Liver (tissue), 9 donors: ENCODE data around the gene LDHD. TPM values are rescaled to one million over a fixed set of nuclear protein-coding genes. Genes with fewer than 3 reads are reported as not detected.

Experiments used
- DNase-seq: peaks from one replicate; pipeline ENCODE4 v3.0.0-alpha.2; 2017; ENCODE audit warnings: low spot score
- H3K27ac ChIP-seq, 2 donors: one replicate each; pipeline ENCODE4 v1.7.0; 2013; ENCODE audit warnings: inconsistent platforms in 2 of 2, low read length in 2 of 2, control low read depth in 1 of 2, low read depth in 1 of 2, mild to moderate bottlenecking in 1 of 2
- H3K27me3 ChIP-seq, 4 donors: one replicate each; pipeline versions ENCODE4 v1.6.1 to v1.7.0; 2013; ENCODE audit warnings: low read length in 3 of 4, inconsistent platforms in 1 of 4, mild to moderate bottlenecking in 1 of 4, moderate library complexity in 1 of 4; ENCODE audit not compliant: control insufficient read depth in 4 of 4, insufficient read depth in 4 of 4
- H3K36me3 ChIP-seq, 4 donors: one replicate each; pipeline versions ENCODE4 v1.6.1 to v1.7.0; 2013; ENCODE audit warnings: low read length in 3 of 4, mild to moderate bottlenecking in 3 of 4, low read depth in 1 of 4, moderate library complexity in 1 of 4; ENCODE audit not compliant: control insufficient read depth in 4 of 4, insufficient read depth in 3 of 4
- H3K4me1 ChIP-seq, 4 donors: one replicate each; pipeline versions ENCODE4 v1.6.1 to v1.7.0; 2013; ENCODE audit warnings: low read length in 3 of 4, mild to moderate bottlenecking in 3 of 4, moderate library complexity in 1 of 4; ENCODE audit not compliant: control insufficient read depth in 4 of 4, insufficient read depth in 4 of 4
- H3K4me3 ChIP-seq, 3 donors: one replicate each; pipeline versions ENCODE4 v1.6.1 to v1.7.0; 2013; ENCODE audit warnings: low read length in 3 of 3, control low read depth in 1 of 3, low read depth in 1 of 3, mild to moderate bottlenecking in 1 of 3
- H3K9ac ChIP-seq, 2 donors: one replicate each; pipeline ENCODE4 v1.7.0; 2013; ENCODE audit warnings: low read length in 2 of 2, mild to moderate bottlenecking in 2 of 2, moderate library complexity in 2 of 2, control low read depth in 1 of 2, low read depth in 1 of 2
- H3K9me3 ChIP-seq, 4 donors: one replicate each; pipeline versions ENCODE4 v1.6.1 to v1.7.0; 2013; ENCODE audit warnings: low read length in 3 of 4; ENCODE audit not compliant: control insufficient read depth in 4 of 4
- EGR1 ChIP-seq, 2 donors: IDR thresholded peaks; 2 replicates each; pipeline ENCODE4 v1.6.1; 2016 to 2018; ENCODE audit warnings: antibody characterized with exemption in 2 of 2, low read depth in 2 of 2
- FOXA1 ChIP-seq: IDR thresholded peaks from 2 replicates; pipeline ENCODE4 v1.6.1; 2016; ENCODE audit warnings: antibody characterized with exemption
- GABPA ChIP-seq, 2 donors: IDR thresholded peaks in 1 of 2; conservative IDR thresholded peaks in 1 of 2; 2 replicates each; pipeline ENCODE4 v1.6.1; 2016; ENCODE audit warnings: antibody characterized with exemption in 2 of 2, mild to moderate bottlenecking in 1 of 2, moderate library complexity in 1 of 2
- HNF4A ChIP-seq, 2 donors: conservative IDR thresholded peaks; 2 replicates each; pipeline ENCODE4 v1.6.1; 2016; ENCODE audit warnings: antibody characterized with exemption in 2 of 2, mild to moderate bottlenecking in 2 of 2
- HNF4G ChIP-seq: IDR thresholded peaks from 2 replicates; pipeline ENCODE4 v1.6.1; 2016; ENCODE audit warnings: antibody characterized with exemption
- JUND ChIP-seq, 2 donors: IDR thresholded peaks; 2 replicates each; pipeline ENCODE4 v1.6.1; 2016; ENCODE audit warnings: antibody characterized with exemption in 2 of 2
- NR2F2 ChIP-seq: IDR thresholded peaks from 2 replicates; pipeline ENCODE4 v1.6.1; 2016; ENCODE audit warnings: antibody characterized with exemption
- RAD21 ChIP-seq, 2 donors: IDR thresholded peaks; 2 replicates each; pipeline ENCODE4 v1.6.1; 2016; ENCODE audit warnings: antibody characterized with exemption in 2 of 2, mild to moderate bottlenecking in 2 of 2
- RXRA ChIP-seq, 2 donors: IDR thresholded peaks; 2 replicates each; pipeline ENCODE4 v1.6.1; 2017 to 2018; ENCODE audit warnings: antibody characterized with exemption in 2 of 2, mild to moderate bottlenecking in 1 of 2
- SP1 ChIP-seq: IDR thresholded peaks from 2 replicates; pipeline ENCODE4 v1.6.1; 2018; ENCODE audit warnings: antibody characterized with exemption, mild to moderate bottlenecking
- YY1 ChIP-seq: IDR thresholded peaks from 2 replicates; pipeline ENCODE4 v1.6.1; 2016; ENCODE audit warnings: antibody characterized with exemption, mild to moderate bottlenecking
- ZBTB33 ChIP-seq: IDR thresholded peaks from 2 replicates; pipeline ENCODE4 v1.6.1; 2016; ENCODE audit warnings: antibody characterized with exemption
- WGBS: extraction: QIAGEN DNeasy Blood & Tissue Kit; methylation state at CpG from one replicate; pipeline ENCODE4 v1.1.7; 2013; 5-methylcytosine and 5-hydroxymethylcytosine counted together
- polyA plus RNA-seq, 2 donors: library from polyadenylated mRNA; stranded (reverse) in 1 of 2; unstranded in 1 of 2; fragments of 200-250 nt in 1 of 2; fragments of >200 nt in 1 of 2; fragmentation: Nextera tagmentation in 1 of 2; extraction: Ambion mirVana in 1 of 2; gene quantifications; one replicate each; pipeline versions ENCODE4 v1.2.1 to v1.2.3, GENCODE V29; 2013 to 2015
- total RNA-seq, 2 donors: library from RNA; depleted of rRNA; stranded (reverse); fragments of >200 nt; gene quantifications; one replicate each; pipeline ENCODE4 v1.2.3, GENCODE V29; 2014
- TF ChIP-seq, protein P1 (sequence below): IDR thresholded peaks from 2 replicates; pipeline ENCODE4 v1.6.1; 2016; ENCODE audit warnings: antibody characterized with exemption
- TF ChIP-seq, protein P2 (sequence below): IDR thresholded peaks from 2 replicates; pipeline ENCODE4 v1.6.1; 2016; ENCODE audit warnings: antibody characterized with exemption, mild to moderate bottlenecking
- donor health status: healthy.
- donor health status: healthy.
- donor health status: healthy.
- donor health status: healthy.
- donor health status: healthy.

Gene LDHD
- total and polyA plus RNA-seq, 4 donors = 27.7 to 84.1 (median 76.3) TPM

DNA sequence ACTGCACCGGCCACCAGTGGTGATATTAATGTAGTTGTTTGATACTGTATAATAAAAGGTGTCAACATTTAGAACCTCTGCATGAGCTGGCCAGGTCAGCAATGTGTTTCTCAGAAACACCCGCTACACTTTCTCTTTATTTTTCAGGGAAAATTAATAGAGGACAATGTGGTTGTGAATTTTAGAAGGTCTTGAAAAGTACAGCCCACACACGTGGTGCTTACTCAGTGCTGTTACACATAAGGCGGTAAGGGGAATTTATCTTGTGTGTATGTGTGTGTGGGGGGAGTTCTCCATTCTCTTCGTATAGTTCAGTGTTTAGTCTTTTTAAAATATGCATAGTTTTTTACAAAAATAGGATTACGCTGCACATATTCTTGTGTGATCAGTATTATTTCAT lies 27.4 kb upstream of the LDHD start:
- Histone ChIP-seq H3K36me3 (peaks cover 0 to 12% (median 3%) of the 10 kb centered on the region in 4 donors), H3K9me3 (no peaks in the 10 kb centered on the region), H3K9ac (no peak overlapping the region), H3K4me1 (peaks cover 0 to 6% (median under 1%) of the 10 kb centered on the region in 4 donors), H3K27me3 (no peaks in the 10 kb centered on the region), H3K27ac (no peak overlapping the region), H3K4me3 (no peak overlapping the region)
- TF ChIP-seq, protein P1, sequence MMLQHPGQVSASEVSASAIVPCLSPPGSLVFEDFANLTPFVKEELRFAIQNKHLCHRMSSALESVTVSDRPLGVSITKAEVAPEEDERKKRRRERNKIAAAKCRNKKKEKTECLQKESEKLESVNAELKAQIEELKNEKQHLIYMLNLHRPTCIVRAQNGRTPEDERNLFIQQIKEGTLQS = no peak
- TF ChIP-seq JUND (IDR thresholded peaks at IDR 0.05) = no peak
- no peak for TF ChIP-seq HNF4G
- no peak for TF ChIP-seq GABPA (IDR thresholded peaks at IDR 0.05 in 1 of 2, conservative IDR thresholded peaks at IDR 0.05 in 1 of 2)
- no peak for TF ChIP-seq NR2F2
- TF ChIP-seq RXRA (IDR thresholded peaks at IDR 0.05) = no peak
- no peak for TF ChIP-seq HNF4A (conservative IDR thresholded peaks at IDR 0.05)
- no peak for TF ChIP-seq SP1
- no peak for TF ChIP-seq EGR1 (IDR thresholded peaks at IDR 0.05; ENCODE audit: low read depth in 2 of 2)
- TF ChIP-seq ZBTB33 = no peak
- no peak for DNase-seq
- 87% methylated on average over 6 of the region's 6 CpGs for WGBS

GRCh38 chr16:75139498-75139897 lies 22.9 kb upstream of the LDHD start:
- Histone ChIP-seq H3K36me3 (peaks cover 2 to 7% (median 5%) of the 10 kb centered on the region in 4 donors), H3K4me3 (no peak overlapping the region), H3K27ac (no peak overlapping the region), H3K9me3 (no peaks in the 10 kb centered on the region), H3K27me3 (no peaks in the 10 kb centered on the region), H3K9ac (no peak overlapping the region), H3K4me1 (no peaks in the 10 kb centered on the region)
- no peak for DNase-seq
- no peak for TF ChIP-seq FOXA1
- no peak for TF ChIP-seq NR2F2
- TF ChIP-seq ZBTB33 = no peak
- no peak for TF ChIP-seq RXRA (IDR thresholded peaks at IDR 0.05)
- TF ChIP-seq, protein P2, sequence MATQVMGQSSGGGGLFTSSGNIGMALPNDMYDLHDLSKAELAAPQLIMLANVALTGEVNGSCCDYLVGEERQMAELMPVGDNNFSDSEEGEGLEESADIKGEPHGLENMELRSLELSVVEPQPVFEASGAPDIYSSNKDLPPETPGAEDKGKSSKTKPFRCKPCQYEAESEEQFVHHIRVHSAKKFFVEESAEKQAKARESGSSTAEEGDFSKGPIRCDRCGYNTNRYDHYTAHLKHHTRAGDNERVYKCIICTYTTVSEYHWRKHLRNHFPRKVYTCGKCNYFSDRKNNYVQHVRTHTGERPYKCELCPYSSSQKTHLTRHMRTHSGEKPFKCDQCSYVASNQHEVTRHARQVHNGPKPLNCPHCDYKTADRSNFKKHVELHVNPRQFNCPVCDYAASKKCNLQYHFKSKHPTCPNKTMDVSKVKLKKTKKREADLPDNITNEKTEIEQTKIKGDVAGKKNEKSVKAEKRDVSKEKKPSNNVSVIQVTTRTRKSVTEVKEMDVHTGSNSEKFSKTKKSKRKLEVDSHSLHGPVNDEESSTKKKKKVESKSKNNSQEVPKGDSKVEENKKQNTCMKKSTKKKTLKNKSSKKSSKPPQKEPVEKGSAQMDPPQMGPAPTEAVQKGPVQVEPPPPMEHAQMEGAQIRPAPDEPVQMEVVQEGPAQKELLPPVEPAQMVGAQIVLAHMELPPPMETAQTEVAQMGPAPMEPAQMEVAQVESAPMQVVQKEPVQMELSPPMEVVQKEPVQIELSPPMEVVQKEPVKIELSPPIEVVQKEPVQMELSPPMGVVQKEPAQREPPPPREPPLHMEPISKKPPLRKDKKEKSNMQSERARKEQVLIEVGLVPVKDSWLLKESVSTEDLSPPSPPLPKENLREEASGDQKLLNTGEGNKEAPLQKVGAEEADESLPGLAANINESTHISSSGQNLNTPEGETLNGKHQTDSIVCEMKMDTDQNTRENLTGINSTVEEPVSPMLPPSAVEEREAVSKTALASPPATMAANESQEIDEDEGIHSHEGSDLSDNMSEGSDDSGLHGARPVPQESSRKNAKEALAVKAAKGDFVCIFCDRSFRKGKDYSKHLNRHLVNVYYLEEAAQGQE = no peak
- TF ChIP-seq EGR1 (IDR thresholded peaks at IDR 0.05; ENCODE audit: low read depth in 2 of 2) = no peak
- TF ChIP-seq RAD21 (IDR thresholded peaks at IDR 0.05) = no peak
- no peak for TF ChIP-seq YY1
- 88% methylated on average over 5 of the region's 5 CpGs for WGBS
